Loucy (cell line): Measurements from ENCODE around the gene GARRE1.

ENCODE experiments used
- H2AFZ ChIP-seq: fragments of 200-600 bp; sonication (generic); 2 replicates; pipeline ENCODE4 v1.6.0; 2016; ENCODE audit warnings: antibody characterized with exemption, mild to moderate bottlenecking, low read length, moderate library complexity
- H3F3A ChIP-seq: fragments of 200-600 bp; 2 replicates; pipeline ENCODE4 v1.6.0; 2016; ENCODE audit warnings: antibody characterized with exemption, low read depth, mild to moderate bottlenecking
- H3K27me3 ChIP-seq: fragments of 200-600 bp; sonication (generic); 2 replicates; pipeline ENCODE4 v1.6.1; 2014; ENCODE audit warnings: low read length, mild to moderate bottlenecking; ENCODE audit not compliant: insufficient read depth, poor library complexity, severe bottlenecking
- H3K36me3 ChIP-seq: fragments of 200-600 bp; sonication (generic); 2 replicates; pipeline ENCODE4 v1.6.1; 2016; ENCODE audit warnings: low read length; ENCODE audit not compliant: insufficient read depth
- H3K4me1 ChIP-seq: fragments of 200-600 bp; sonication (generic); 2 replicates; pipeline ENCODE4 v1.5.1; 2014; ENCODE audit warnings: low read length, mild to moderate bottlenecking; ENCODE audit not compliant: insufficient read depth, poor library complexity, severe bottlenecking
- H3K4me2 ChIP-seq: fragments of 200-600 bp; sonication (generic); 2 replicates; pipeline ENCODE4 v1.6.0; 2014; ENCODE audit warnings: antibody characterized with exemption, low read length, low read depth, mild to moderate bottlenecking; ENCODE audit not compliant: poor library complexity, severe bottlenecking
- H3K4me3 ChIP-seq: fragments of 200-600 bp; sonication (generic); 2 replicates; pipeline ENCODE4 v1.5.1; 2014; ENCODE audit warnings: low read length, mild to moderate bottlenecking, mixed read lengths; ENCODE audit not compliant: poor library complexity, severe bottlenecking
- H3K79me2 ChIP-seq: fragments of 200-600 bp; sonication (generic); 2 replicates; pipeline ENCODE4 v1.6.1; 2014; ENCODE audit warnings: low read length; ENCODE audit not compliant: insufficient read depth
- H3K9ac ChIP-seq: fragments of 200-600 bp; sonication (generic); 2 replicates; pipeline ENCODE4 v1.6.0; 2014; ENCODE audit warnings: mild to moderate bottlenecking, low read depth, low read length, moderate library complexity; ENCODE audit not compliant: poor library complexity, severe bottlenecking
- H3K9me2 ChIP-seq: fragments of 200-600 bp; sonication (generic); replicated peaks from 2 replicates; pipeline ENCODE4 v1.6.1; 2016; ENCODE audit warnings: low read depth, low read length, mixed read lengths
- H3K9me3 ChIP-seq: fragments of 200-600 bp; sonication (generic); 2 replicates; pipeline ENCODE4 v1.6.1; 2014; ENCODE audit warnings: mild to moderate bottlenecking, antibody characterized with exemption, low read length, low read depth; ENCODE audit not compliant: insufficient read depth
- H4K20me1 ChIP-seq: fragments of 200-600 bp; sonication (generic); 2 replicates; pipeline ENCODE4 v1.6.0; 2014; ENCODE audit warnings: antibody characterized with exemption, low read length, mild to moderate bottlenecking; ENCODE audit not compliant: insufficient read depth, poor library complexity, severe bottlenecking
- EZH2phosphoT487 ChIP-seq: fragments of 200-600 bp; IDR thresholded peaks from 2 replicates; pipeline ENCODE4 v1.6.1; 2018; ENCODE audit warnings: antibody characterized with exemption, mild to moderate bottlenecking, moderate library complexity, borderline replicate concordance
- TF ChIP-seq, protein P1 (sequence below): fragments of 200-600 bp; sonication (generic); conservative IDR thresholded peaks from 2 replicates; pipeline ENCODE4 v1.5.1; 2014; ENCODE audit warnings: mild to moderate bottlenecking, antibody characterized with exemption, low read length

GARRE1 gene

GRCh38 chr19:34269489-34269888, 15.1 kb downstream of the GARRE1 start:
- Histone ChIP-seq H4K20me1 (peaks cover 35% of the 10 kb centered on the region), H3K4me1 (peaks cover 3% of the 10 kb centered on the region), H3K9ac (no peak overlapping the region), H3K36me3 (no peaks in the 10 kb centered on the region), H3K9me2 (no peaks in the 10 kb centered on the region), H3K4me2 (no peak overlapping the region), H3K4me3 (no peak overlapping the region), H3K27me3 (peaks cover 19% of the 10 kb centered on the region), H2AFZ (no peak overlapping the region), H3K79me2 (no peaks in the 10 kb centered on the region), H3F3A (no peaks in the 10 kb centered on the region), H3K9me3 (no peaks in the 10 kb centered on the region)
- TF ChIP-seq, protein P1, sequence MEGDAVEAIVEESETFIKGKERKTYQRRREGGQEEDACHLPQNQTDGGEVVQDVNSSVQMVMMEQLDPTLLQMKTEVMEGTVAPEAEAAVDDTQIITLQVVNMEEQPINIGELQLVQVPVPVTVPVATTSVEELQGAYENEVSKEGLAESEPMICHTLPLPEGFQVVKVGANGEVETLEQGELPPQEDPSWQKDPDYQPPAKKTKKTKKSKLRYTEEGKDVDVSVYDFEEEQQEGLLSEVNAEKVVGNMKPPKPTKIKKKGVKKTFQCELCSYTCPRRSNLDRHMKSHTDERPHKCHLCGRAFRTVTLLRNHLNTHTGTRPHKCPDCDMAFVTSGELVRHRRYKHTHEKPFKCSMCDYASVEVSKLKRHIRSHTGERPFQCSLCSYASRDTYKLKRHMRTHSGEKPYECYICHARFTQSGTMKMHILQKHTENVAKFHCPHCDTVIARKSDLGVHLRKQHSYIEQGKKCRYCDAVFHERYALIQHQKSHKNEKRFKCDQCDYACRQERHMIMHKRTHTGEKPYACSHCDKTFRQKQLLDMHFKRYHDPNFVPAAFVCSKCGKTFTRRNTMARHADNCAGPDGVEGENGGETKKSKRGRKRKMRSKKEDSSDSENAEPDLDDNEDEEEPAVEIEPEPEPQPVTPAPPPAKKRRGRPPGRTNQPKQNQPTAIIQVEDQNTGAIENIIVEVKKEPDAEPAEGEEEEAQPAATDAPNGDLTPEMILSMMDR, result no peak
- no peak for TF ChIP-seq EZH2phosphoT487

DNA sequence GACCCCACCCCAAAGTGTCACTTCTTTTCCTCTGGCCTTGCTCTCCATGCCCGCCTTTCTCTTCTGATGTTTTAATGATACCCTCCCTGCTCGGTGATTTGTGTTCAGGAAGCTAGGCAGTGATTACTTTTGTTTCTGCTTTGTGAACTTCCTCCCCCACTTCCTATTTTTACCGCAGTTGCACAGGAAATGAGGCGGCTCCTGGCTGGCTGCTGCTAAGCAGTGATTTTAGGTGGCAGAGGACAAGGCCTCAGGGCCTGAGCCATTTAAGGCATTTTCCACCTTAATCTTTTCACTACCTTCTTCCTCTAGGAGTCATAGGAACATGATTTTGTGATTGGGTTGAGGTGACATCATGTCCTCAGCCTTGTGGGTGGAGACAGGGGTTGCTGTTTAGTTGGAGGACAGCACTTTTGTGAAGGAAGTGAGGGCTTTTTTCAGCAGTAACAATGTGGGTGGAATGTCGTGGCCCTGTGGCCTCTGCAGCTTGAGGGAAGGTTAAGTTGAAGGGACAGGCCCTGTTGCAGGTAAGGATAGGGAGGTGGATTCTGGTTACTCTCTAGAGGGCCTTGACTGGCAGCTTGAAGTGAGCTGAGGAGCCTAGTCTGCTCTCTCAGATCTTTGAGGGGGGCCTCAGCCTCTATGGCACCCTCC, 15.7 kb downstream of the GARRE1 start:
- no peaks in the 10 kb centered on the region for H3K9me2 ChIP-seq
- TF ChIP-seq, protein P1, result no peak
- TF ChIP-seq EZH2phosphoT487, result peak; percentile 29; the same call in 1 of the 2 replicates
- H3K9me3 ChIP-seq, result no peaks in the 10 kb centered on the region
- H3K9ac ChIP-seq, result no peak overlapping the region
- H3F3A ChIP-seq, result no peaks in the 10 kb centered on the region
- no peaks in the 10 kb centered on the region for H3K36me3 ChIP-seq
- H2AFZ ChIP-seq, result no peak overlapping the region
- H4K20me1 ChIP-seq, result peaks cover 35% of the 10 kb centered on the region
- H3K27me3 ChIP-seq, result peaks cover 19% of the 10 kb centered on the region
- peaks cover 3% of the 10 kb centered on the region for H3K4me1 ChIP-seq
- no peaks in the 10 kb centered on the region for H3K79me2 ChIP-seq
- no peak overlapping the region for H3K4me2 ChIP-seq
- no peak overlapping the region for H3K4me3 ChIP-seq

- no peak overlapping the region for H3K9ac ChIP-seq
- H3K9me3 ChIP-seq, result no peaks in the 10 kb centered on the region
- peaks cover 18% of the 10 kb centered on the region for H3K27me3 ChIP-seq
- no peaks in the 10 kb centered on the region for H3K9me2 ChIP-seq
- TF ChIP-seq, protein P1, result no peak
- H2AFZ ChIP-seq, result no peak overlapping the region
- H3F3A ChIP-seq, result no peaks in the 10 kb centered on the region
- peaks cover 3% of the 10 kb centered on the region for H3K4me1 ChIP-seq
- H4K20me1 ChIP-seq, result peaks cover 33% of the 10 kb centered on the region
- H3K79me2 ChIP-seq, result no peaks in the 10 kb centered on the region
- no peak overlapping the region for H3K4me2 ChIP-seq
- no peak overlapping the region for H3K4me3 ChIP-seq
- H3K36me3 ChIP-seq, result no peaks in the 10 kb centered on the region
Observed at GRCh38 chr19:34273121-34273520, 18.8 kb downstream of the GARRE1 start.
